T-helper 17 cell (primary cell): ENCODE measurements around the gene MTMR4. TPM values are rescaled to one million over a fixed set of nuclear protein-coding genes. Genes with fewer than 3 reads are reported as not detected.
A peak's percentile ranks its signal among the peaks of the same experiment; 100 is the strongest.

Experiments used
- ATAC-seq: fragments of 150-1000 bp; cut with Tn5 transposase; 2 replicates; pipeline ENCODE4 v1.10.0; 2021; ENCODE audit warnings: mild to moderate bottlenecking, moderate library complexity
- DNase-seq, 3 donors: peaks; one replicate each; pipeline versions ENCODE4 v3.0.0 to v3.0.0-alpha.2; 2020 to 2021
- H3K9me3 ChIP-seq: one replicate; pipeline ENCODE4 v1.7.0; 2013; ENCODE audit warnings: low read length, mild to moderate bottlenecking; ENCODE audit not compliant: control insufficient read depth, poor library complexity, severe bottlenecking
- H3K27ac Mint-ChIP-seq: one replicate; pipeline ENCODE4 v1.8.0; 2022; ENCODE audit warnings: mild to moderate bottlenecking, moderate library complexity, mixed read lengths
- H3K27me3 Mint-ChIP-seq: one replicate; pipeline ENCODE4 v1.8.0; 2022; ENCODE audit warnings: mixed read lengths
- H3K36me3 Mint-ChIP-seq: one replicate; pipeline ENCODE4 v1.8.0; 2022; ENCODE audit warnings: low read depth, mixed read lengths
- H3K4me1 Mint-ChIP-seq: one replicate; pipeline ENCODE4 v1.8.0; 2022; ENCODE audit warnings: mild to moderate bottlenecking, mixed read lengths
- H3K4me3 Mint-ChIP-seq: one replicate; pipeline ENCODE4 v1.8.0; 2022; ENCODE audit warnings: mild to moderate bottlenecking, moderate library complexity, mixed read lengths
- total RNA-seq, 4 donors: library from RNA in 2 of 4; stranded (reverse) in 2 of 4; gene quantifications; one replicate each; pipeline ENCODE4 v1.2.3 and lab custom pipeline; 2022 to 2026

The MTMR4 gene
- total RNA-seq, 2 donors from 2014 or later: 36.6 to 41.3 TPM

DNA sequence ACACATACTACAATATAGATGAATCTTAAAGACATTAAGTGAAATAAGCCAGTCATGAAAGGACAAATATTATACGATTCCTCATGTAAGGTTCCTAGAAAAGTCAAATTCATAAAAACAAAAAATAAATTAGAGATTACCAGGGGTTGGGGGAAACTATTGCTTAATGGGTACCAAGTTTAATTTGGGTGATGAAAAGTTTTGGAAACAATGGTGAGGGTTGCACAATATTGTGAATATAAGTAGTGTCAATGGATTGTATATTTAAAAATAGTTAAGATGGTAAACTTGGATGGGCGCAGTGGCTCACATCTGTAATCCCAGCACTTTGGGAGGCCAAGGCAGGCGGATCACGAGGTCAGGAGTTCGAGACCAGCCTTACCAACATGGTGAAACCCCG lies 44.1 kb downstream of the MTMR4 start:
- H3K9me3 ChIP-seq: no peaks in the 10 kb centered on the region
- ATAC-seq: no peak
- Mint-ChIP-seq H3K4me1 (no peaks in the 10 kb centered on the region), H3K27ac (no peak overlapping the region), H3K4me3 (no peak overlapping the region), H3K27me3 (no peaks in the 10 kb centered on the region), H3K36me3 (no peaks in the 10 kb centered on the region)
- no peak for DNase-seq

DNA sequence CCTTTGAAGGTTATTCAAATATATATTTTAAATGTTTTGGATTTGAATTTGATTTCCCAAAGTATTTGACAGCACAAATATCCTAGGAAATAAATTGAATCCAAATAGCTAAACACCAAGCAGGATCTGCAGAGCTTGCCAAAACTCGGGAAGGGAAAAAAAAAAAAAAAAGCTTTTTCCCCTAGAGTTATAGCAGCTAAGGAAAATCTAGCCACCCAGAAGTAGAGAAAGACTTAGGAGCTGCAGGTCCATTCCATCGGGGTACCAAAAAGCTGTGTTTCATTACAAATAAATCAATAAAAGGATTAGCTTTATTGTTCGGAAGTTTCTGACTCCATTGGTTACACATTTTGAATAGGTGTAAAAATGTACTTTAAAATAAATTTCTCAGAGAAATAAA lies 45.5 kb downstream of the MTMR4 start:
- Mint-ChIP-seq H3K27me3 (no peaks in the 10 kb centered on the region), H3K36me3 (no peaks in the 10 kb centered on the region), H3K4me1 (no peaks in the 10 kb centered on the region), H3K27ac (no peak overlapping the region), H3K4me3 (no peak overlapping the region)
- ATAC-seq (no peak), DNase-seq (no peak)
- no peaks in the 10 kb centered on the region for H3K9me3 ChIP-seq

DNA sequence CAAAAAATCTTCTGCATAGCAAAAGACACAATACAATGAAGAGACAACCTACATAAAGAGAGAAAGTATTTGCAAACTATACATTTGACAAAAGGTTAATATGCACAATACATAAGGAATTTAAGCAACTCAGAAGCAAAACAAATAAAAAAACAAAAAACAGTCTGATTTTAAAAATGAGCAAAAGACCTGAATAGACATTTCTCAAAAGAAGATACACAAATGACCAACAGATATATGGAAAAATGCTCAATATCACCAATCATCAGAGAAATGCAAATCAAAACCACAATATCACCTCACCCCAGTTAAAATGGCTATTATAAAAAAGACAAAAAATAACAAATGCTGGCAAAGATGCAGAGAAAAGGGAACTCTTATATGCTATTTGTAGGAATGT lies 58.9 kb downstream of the MTMR4 start:
- peaks cover 7% of the 10 kb centered on the region for H3K4me1 Mint-ChIP-seq
- no peaks in the 10 kb centered on the region for H3K9me3 ChIP-seq
- peaks cover 4% of the 10 kb centered on the region for H3K36me3 Mint-ChIP-seq
- no peak overlapping the region for H3K4me3 Mint-ChIP-seq
- ATAC-seq (no peak), DNase-seq (no peak)
- no peaks in the 10 kb centered on the region for H3K27me3 Mint-ChIP-seq
- H3K27ac Mint-ChIP-seq: no peak overlapping the region

DNA sequence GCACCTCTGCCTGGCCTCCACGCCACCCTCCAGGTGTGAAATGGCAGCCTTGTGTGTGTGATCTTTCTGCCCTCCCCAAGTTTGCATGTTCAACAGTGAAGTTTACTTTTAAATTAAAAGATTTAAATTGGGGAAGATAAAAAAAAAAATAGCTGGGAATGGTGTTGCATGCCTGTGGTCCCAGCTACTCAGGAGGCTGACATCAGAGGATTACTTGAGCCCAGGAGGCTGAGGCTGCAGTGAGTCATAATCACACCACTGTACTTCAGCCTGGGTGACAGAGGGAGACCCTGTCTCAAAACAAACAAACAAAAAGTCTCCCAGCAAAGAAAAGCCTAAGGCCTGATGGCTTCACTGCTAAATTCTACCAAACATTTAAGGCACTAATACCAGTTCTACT lies 61.7 kb downstream of the MTMR4 start:
- H3K9me3 ChIP-seq: no peaks in the 10 kb centered on the region
- H3K4me3 Mint-ChIP-seq: no peak overlapping the region
- no peak for ATAC-seq
- H3K27ac Mint-ChIP-seq: no peak overlapping the region
- H3K4me1 Mint-ChIP-seq: peaks cover 7% of the 10 kb centered on the region
- H3K27me3 Mint-ChIP-seq: no peaks in the 10 kb centered on the region
- no peak for DNase-seq
- peaks cover 4% of the 10 kb centered on the region for H3K36me3 Mint-ChIP-seq

DNA sequence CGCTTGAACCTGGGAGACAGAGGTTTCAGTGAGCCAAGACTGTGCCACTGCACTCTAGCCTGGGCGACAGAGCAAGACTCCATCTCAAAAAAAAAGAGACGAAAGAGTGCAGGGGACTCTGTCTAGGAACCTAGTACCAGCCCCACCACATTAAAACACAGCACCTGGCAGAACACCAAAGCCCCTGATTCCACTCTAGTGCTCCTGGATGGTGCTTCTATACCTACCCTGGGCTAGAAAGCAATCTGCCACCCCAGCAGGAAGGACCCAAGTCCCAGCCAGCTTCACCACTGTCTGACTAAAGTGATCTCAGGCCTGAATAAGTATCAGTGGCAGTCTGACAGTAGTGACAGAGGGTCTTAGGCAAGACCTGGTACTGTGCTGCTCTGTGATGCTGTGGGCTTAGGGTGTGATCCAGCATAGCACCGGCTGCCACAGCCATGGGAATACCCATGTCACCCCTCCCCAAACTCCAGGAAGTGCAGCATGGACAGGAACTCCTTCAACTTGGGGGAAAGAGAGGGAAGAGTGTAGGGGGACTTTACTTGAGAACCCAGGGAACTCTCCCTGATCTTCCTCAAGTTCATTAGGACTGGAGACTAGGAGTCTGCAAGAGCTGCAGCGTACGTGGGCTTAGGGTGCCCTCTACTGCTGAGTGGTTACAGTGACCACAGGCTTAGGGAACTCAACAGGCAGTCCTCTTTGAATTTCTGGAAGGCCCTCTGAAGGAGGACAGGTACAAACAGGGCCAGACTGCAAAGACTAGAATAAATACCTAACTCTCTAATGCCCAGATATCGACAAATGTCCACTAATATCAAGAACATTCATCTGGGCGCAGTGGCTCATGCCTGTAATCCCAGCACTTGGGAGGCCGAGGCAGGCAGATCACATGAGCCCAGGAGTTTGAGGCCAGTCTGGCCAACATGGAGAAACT lies 67.1 kb downstream of the MTMR4 start:
- Mint-ChIP-seq H3K36me3 (peaks cover 4% of the 10 kb centered on the region), H3K4me1 (peaks cover 21% of the 10 kb centered on the region), H3K4me3 (no peak overlapping the region), H3K27me3 (no peaks in the 10 kb centered on the region), H3K27ac (peak overlapping the region; percentile 59)
- peak; percentile 72 for ATAC-seq
- no peaks in the 10 kb centered on the region for H3K9me3 ChIP-seq
- peak; percentile 17 to 33 (median 23) for DNase-seq

DNA sequence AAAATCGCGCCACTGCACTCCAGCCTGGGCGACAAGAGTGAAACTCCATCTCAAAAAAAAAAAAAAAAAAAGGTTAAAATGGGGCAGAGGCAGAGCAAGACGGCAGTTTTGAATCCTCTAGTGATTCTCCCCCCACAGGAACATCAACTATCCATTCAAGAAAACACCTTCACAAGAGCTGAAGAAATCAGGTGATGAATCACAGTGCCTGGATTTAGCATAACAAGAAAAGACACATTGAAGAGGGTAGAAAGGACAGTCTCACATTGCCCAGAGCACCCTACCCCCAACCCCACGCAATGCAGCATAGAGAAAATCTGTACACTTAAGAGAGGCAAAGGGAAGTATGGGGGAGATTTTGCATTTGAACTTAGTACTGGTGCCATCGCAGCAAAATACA lies 68.4 kb downstream of the MTMR4 start:
- Mint-ChIP-seq H3K27ac (no peak overlapping the region), H3K4me1 (peaks cover 19% of the 10 kb centered on the region), H3K36me3 (peaks cover 5% of the 10 kb centered on the region), H3K4me3 (no peak overlapping the region), H3K27me3 (no peaks in the 10 kb centered on the region)
- ATAC-seq: no peak
- no peaks in the 10 kb centered on the region for H3K9me3 ChIP-seq
- no peak for DNase-seq

Other genes with a start within 250 kb of the MTMR4 start
- under 1 TPM in 1 of 2 donors, not detected in 1; 0.07 TPM for gene MPO, start 233.7 kb downstream of the MTMR4 start, total RNA-seq
- 10 to 100 TPM; 30.5 to 32.8 TPM for gene TSPOAP1, start 185.8 kb downstream of the MTMR4 start, total RNA-seq
- 10 to 100 TPM; 41.3 to 50.6 TPM for gene SUPT4H1, start 162.4 kb downstream of the MTMR4 start, total RNA-seq
- under 1 TPM; 0.57 to 0.94 TPM for gene RNF43, start 97.1 kb downstream of the MTMR4 start, total RNA-seq
- gene HSF5, start 26.2 kb downstream of the MTMR4 start, total RNA-seq: 1 to 10 TPM; 1.5 to 1.6 TPM
- under 1 TPM; 0.42 to 0.60 TPM for gene TEX14, start 177.4 kb upstream of the MTMR4 start, total RNA-seq
- gene RAD51C, start 178.0 kb upstream of the MTMR4 start, total RNA-seq: 10 to 100 TPM in 1 of 2 donors, 1 to 10 TPM in 1; 6.3 to 16.0 TPM
- not detected for gene PPM1E, start 241.2 kb upstream of the MTMR4 start, total RNA-seq